CD4-positive, alpha-beta T cell treated with Interleukin-4 for 4 hours (primary cell): ENCODE data around the gene COPG2.

ENCODE experiments used
- DNase-seq: peaks from one replicate; pipeline ENCODE4 v3.0.0-alpha.2; 2020

COPG2 gene

GRCh38 chr7:130492523-130493274 is 175.8 kb downstream of the COPG2 start:
- no peak for DNase-seq

GRCh38 chr7:130491841-130492522 is 176.6 kb downstream of the COPG2 start, which contains the start of gene MEST:
Gene MEST, plus strand, starts transcription at chr7:130492085. Its CDS starts 229 bp downstream, at chr7:130492314.
- DNase-seq, result no peak

GRCh38 chr7:130490888-130491804 is 177.4 kb downstream of the COPG2 start:
- no peak for DNase-seq

- no peak for DNase-seq
Observed at GRCh38 chr7:130490311-130490791, 178.2 kb downstream of the COPG2 start.

- DNase-seq, result no peak
Observed at GRCh38 chr7:130489140-130489983, 179.2 kb downstream of the COPG2 start.

- DNase-seq, result no peak
Observed at GRCh38 chr7:130488392-130489139, 180.0 kb downstream of the COPG2 start.

GRCh38 chr7:130486954-130487436 is 181.6 kb downstream of the COPG2 start:
- DNase-seq, result no peak

- peak; percentile 61 for DNase-seq
Observed at GRCh38 chr7:130486114-130486953, 182.2 kb downstream of the COPG2 start.

- no peak for DNase-seq
Observed at GRCh38 chr7:130485734-130486113, 182.8 kb downstream of the COPG2 start.

GRCh38 chr7:130483031-130483430 is 185.5 kb downstream of the COPG2 start:
- DNase-seq, result no peak

- DNase-seq, result no peak
Observed at GRCh38 chr7:130481898-130482297, 186.7 kb downstream of the COPG2 start.

GRCh38 chr7:130479716-130480400 is 188.7 kb downstream of the COPG2 start:
- no peak for DNase-seq

- DNase-seq, result no peak
Observed at GRCh38 chr7:130478991-130479390, 189.6 kb downstream of the COPG2 start.

GRCh38 chr7:130476297-130477150 is 192.0 kb downstream of the COPG2 start:
- DNase-seq, result no peak

GRCh38 chr7:130475776-130476175 is 192.8 kb downstream of the COPG2 start:
- no peak for DNase-seq

GRCh38 chr7:130473876-130474275 is 194.7 kb downstream of the COPG2 start:
- DNase-seq, result no peak

- no peak for DNase-seq
Observed at GRCh38 chr7:130473289-130473688, 195.3 kb downstream of the COPG2 start.

- DNase-seq, result no peak
Observed at GRCh38 chr7:130471974-130472373, 196.6 kb downstream of the COPG2 start.

GRCh38 chr7:130468612-130469011 is 199.9 kb downstream of the COPG2 start:
- no peak for DNase-seq
